T1000 (cell line): ENCODE results near the gene GLIPR1L2.
"Not testable (repeated sequence)": the region's sequence is repeated elsewhere in the genome, so short reads cannot be mapped to it uniquely, and the experiment has no call there.

Experiments used
- DNase-seq: peaks from one replicate; lab custom pipeline; 2025; ENCODE audit warnings: mixed read lengths; lab: John Stamatoyannopoulos, UW

The GLIPR1L2 gene

DNA sequence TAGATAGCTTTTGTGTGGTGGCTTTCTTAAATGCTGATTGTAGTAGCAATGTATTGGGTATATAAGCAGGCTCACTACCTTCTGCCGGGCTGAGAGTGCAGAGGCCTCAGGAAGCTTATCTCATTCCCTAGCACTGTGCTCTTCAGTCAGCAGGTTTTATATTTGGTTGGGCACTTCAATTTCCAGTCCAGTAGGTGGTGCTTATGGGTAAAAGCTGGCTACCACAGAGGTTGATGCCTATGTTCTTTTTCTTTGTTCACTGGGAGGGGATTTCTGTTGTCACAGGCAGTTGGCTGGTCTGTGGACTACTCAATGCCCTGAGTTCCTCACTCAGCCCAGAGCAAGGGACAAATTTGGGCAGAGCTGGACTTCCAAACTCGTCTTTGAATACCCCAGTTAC lies 46.7 kb downstream of the GLIPR1L2 start:
- DNase-seq = no peak

- no peak for DNase-seq
Measured at GRCh38 chr12:75438059-75438754, 47.3 kb downstream of the GLIPR1L2 start.

GRCh38 chr12:75439048-75439447 lies 48.2 kb downstream of the GLIPR1L2 start:
- no peak for DNase-seq

DNA sequence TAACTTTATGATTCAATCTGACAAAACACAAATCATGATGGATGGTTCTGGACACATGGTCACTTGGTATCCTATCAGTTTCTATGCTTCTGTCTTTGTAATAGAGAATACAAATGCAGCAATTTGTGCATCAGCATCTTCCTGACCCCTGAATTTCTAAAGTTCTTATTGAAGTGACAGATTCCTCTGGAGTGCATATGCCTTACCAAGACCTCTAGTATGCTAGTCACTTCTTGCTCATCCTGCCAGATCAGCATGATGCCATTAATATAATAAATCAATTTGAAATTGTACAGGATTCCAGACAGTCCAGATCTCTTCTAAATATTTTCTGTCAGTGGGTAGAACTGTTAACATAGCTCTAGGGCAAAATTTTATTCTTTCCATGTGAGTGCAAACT lies 49.0 kb downstream of the GLIPR1L2 start:
- DNase-seq = no peak

- DNase-seq = not testable (repeated sequence)
Measured at GRCh38 chr12:75441687-75442449, 51.0 kb downstream of the GLIPR1L2 start.

DNA sequence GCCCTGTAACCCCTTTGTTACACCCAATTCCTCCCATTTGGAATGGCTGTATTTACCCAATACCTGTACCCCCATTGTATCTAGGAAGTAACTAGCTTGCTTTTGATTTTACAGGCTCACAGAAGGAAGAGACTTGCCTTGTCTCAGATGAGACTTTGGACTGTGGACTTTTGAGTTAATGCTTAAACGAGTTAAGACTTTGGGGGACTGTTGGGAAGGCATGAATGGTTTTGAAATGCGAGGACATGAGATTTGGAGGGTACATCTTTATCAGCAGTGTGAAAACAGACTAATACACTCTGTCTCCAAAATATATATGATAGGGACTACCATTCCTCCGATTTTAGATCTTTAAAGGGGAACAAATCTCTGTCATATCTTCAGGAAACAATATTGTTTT lies 51.6 kb downstream of the GLIPR1L2 start:
- not testable (repeated sequence) for DNase-seq

DNA sequence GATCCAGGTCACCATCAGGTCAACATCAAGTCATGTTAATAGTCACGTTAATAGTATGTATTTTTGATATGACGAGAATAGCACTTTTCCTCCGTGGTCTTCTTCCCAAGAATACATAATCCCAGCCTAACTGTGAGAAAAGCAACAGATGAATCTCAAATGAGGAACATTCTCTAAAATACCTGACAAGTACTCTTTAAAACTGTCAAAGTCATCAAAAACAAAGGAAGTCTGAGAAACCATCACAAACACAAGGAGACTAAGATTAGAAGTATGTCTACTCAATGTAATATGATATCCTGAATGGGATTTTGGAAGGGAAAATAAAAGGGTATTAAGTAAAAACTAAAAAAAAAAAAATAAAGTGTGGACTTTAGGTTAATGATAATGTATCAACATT lies 52.8 kb downstream of the GLIPR1L2 start:
- no peak for DNase-seq

DNA sequence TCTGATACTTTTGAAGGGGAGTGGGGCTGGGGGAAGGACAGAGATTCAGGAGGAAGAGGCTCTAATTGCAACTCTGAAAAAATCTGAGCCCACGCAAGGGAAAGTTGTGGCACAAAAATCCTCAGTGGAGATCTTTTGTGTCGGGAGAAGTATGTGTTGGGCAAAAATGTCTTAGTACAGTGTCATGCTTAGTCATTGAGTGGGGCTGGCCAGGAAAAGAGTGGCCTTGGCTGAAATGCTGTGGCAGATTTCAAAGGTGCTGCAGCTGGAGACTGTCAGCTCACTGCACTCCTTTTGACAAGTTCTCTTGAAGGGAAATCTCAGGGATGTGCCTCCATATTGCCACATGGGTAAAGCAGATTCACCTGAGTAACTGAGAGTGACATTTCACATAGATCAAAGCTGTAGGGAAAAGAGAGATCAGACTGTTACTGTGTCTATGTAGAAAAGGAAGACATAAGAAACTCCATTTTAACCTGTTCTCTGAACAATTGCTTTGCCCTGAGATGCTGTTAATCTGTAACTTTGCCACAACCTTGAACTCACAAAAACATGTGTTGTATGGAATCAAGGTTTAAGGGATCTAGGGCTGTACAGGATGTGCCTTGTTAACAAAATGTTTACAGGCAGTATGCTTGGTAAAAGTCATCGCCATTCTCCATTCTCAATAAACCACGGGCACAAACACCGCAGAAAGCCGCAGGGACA lies 53.7 kb downstream of the GLIPR1L2 start:
- no peak for DNase-seq

GRCh38 chr12:75445137-75445507 lies 54.2 kb downstream of the GLIPR1L2 start:
- DNase-seq = not testable (repeated sequence)

- no peak for DNase-seq
Measured at GRCh38 chr12:75446857-75447256, 56.0 kb downstream of the GLIPR1L2 start.

DNA sequence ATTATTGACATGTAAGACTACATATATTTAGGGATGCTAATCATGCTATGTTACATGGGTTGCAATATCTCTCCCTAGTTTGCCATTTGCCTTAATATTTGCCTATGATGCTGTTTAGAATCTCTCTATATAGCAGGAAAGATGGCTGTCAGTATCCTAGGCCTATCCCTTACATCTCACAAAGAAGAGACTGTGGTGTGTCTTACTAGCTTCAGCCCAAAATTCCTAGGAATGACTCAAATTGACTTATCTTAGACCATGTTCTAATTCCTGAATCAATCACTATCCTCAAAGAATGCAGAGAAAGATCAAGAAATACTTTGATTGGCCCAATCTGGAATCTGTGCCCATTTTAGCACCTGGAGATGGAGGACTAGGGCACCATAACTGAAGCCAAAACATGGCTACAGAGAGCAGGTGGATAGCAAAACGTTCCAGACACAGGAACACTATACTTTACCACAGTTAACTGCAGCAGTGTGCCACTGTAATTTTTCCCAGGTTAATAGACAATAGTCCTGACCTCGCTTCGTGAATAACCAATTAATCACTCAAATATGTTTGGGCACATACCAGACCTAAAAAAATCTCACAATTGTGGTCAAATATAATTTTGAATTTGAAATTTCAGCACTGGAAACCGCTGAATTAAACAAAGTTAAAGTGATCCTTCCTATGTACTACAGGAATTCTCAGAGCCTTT lies 57.0 kb downstream of the GLIPR1L2 start:
- no peak for DNase-seq

- DNase-seq = no peak
Measured at GRCh38 chr12:75452675-75453330, 61.9 kb downstream of the GLIPR1L2 start.

DNA sequence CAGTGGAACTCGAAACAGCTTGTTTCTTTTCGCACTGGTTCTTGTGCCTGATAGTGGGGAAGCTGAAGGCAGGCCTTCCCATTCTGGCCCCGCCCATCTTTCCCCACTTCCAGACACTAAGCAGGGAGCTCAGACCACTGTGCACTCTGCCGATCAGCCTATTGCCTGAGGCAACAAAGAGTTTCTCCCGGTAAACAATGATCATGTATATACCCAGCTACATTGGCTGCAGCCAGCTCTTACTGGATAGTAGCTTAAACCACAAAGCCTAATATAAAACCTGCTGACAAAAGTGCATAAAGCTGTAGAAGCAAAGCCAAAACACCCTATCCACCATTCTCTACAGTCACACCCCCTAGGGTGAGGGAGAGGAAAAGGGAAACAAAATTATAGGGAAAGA lies 65.0 kb downstream of the GLIPR1L2 start:
- peak; percentile 38 for DNase-seq

- DNase-seq = no peak
Measured at GRCh38 chr12:75457191-75457590, 66.3 kb downstream of the GLIPR1L2 start.

GRCh38 chr12:75457866-75458265 lies 67.0 kb downstream of the GLIPR1L2 start:
- DNase-seq = not testable (repeated sequence)

- DNase-seq = no peak
Measured at GRCh38 chr12:75459755-75460154, 68.9 kb downstream of the GLIPR1L2 start.

DNA sequence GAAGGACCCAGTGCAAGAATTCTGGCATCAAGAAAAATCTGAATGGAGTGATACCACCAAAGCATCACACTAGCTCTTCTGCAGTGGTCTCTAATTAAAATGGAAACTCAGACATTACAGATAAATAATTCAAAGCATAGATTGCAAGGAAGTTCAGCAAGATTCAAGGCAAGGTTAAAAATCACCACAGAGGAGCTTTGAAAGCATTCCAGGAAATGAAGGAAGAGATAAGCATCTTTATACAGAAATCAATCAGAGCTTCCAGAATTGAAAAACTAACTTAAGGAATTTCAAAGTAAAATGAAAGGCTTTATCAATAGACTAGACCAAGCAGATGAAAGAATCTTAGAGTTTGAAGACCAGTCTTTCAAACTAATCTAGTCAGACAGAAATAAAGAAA lies 69.3 kb downstream of the GLIPR1L2 start:
- no peak for DNase-seq

DNA sequence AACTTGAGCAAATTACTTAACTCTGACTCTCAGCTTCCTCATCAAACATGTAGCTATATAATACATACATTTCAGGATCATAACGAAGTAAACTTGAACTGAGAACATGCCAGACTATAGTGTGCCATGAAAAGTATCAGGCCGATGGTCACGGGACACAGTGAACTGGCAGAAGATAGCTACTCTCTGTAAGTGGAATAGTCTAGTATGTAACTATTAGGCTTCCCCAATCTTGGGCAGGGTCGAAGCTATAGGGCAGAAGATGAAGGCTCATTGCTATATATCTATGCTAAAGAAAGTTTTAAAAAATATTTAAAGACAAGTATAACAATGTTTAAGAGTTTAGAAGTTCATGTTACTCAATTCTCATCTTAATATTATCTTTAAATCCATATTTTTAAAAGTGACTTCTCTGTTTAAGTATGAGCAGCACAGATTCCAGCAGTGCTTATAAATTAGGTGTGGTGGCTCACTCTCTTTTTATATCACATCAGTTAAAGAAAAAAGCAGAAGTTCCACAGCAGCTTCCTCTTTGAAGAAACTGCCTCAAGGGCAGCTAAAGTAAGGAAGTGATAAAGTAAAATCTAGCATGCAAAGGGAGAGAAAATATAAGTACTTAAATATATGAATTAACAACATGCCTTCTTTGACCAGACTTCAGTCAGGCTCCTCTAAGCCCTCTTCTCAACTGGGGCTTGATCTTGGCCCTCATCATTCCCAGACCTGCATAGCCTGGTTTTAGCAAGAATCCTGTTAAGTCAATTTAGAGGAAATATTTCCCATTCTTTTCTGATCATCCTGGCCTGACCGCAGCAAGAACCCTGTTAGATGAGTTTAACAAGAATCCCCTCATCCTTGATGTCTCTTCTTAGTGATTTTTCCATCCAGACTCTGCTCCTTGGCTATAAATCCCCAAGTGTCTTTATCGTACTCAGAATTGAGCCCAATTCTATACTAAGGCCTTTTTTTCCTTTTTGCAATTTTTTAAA lies 81.3 kb downstream of the GLIPR1L2 start:
- no peak for DNase-seq

DNA sequence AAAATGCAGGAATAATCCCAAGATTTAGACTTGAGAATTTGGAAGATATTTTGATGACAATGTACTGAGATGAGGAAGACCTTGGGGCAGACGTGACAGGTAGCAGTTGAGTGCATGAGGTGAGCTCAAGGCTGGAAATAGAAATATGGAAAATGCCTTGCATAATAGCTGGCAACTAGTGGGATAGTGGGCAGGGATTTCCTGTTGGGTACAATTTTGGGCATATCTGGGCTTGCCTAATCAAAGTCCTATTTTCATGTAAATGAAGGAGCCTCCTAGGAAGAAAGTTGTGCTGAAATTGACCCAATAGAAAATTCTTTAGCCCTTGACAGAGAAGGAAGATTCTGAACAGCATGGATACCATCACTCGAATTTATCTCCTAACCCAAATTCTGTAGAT lies 83.2 kb downstream of the GLIPR1L2 start:
- no peak for DNase-seq

GRCh38 chr12:75476071-75476470 lies 85.2 kb downstream of the GLIPR1L2 start:
- no peak for DNase-seq

GRCh38 chr12:75477137-75477536 lies 86.2 kb downstream of the GLIPR1L2 start:
- DNase-seq = no peak
